GM21619 (cell line): ENCODE results near the gene UBE3C.
A peak's percentile ranks its signal among the peaks of the same experiment; 100 is the strongest.

Source experiments
- ATAC-seq: cut with Tn5 transposase; IDR thresholded peaks from one replicate; pipeline ENCODE4 v1.9.1; 2021; ENCODE audit not compliant: unreplicated experiment

UBE3C gene

DNA sequence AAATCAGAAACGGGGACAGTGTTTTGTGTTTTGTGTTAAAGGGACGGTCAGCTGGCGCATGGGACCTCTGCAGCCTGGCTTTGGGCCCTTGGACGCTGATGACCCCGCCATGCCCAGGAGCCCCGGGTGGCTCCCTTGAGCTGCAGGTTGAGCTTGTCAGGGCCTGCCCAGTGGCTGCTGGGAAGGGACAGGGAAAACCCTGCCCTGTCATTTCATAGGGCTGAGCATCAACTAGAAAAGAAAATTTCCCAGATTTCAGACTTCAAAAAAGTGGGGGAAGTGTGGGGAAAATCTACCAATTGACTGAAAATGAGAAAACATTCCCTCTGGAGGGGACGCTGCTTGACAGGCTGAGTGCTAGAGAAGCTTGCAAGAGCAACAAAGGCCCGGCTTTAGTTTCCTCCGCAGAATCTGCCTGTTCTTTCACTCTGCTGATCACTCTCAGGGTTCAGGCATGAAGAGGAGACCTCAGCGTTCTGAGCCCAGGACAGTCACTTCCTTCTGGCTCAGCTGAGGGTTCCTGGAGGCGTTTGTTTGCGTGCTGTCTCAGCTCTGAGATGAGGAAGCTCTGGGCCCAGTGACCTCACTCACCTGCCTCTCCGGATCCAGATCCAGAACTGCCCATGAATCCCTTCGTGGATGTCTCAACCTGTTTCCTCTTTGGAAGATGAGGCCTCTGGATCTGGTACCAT is 179.4 kb downstream of the UBE3C start:
- ATAC-seq, result peak; percentile 72
